GM12891 (cell line): Measurements from ENCODE around the gene STXBP6.

Source experiments
- DNase-seq: peaks from one replicate; pipeline ENCODE4 v3.0.0; 2011; ENCODE audit warnings: low spot score; ENCODE audit not compliant: insufficient read length
- FAIRE-seq: peaks from 2 replicates; lab custom pipeline; 2011; peaks lifted over from hg19 to GRCh38; lab: Jason Lieb, UNC
- PAX5 ChIP-seq: IDR thresholded peaks from 2 replicates; pipeline ENCODE4 v1.6.1; 2011; ENCODE audit warnings: low read length, moderate library complexity, mild to moderate bottlenecking; ENCODE audit not compliant: insufficient read depth, severe bottlenecking
- POLR2A ChIP-seq: IDR thresholded peaks from 2 replicates; pipeline ENCODE4 v1.6.1; 2011; ENCODE audit warnings: low read depth, low read length, control low read depth
- POLR2AphosphoS5 ChIP-seq: IDR thresholded peaks from 2 replicates; pipeline ENCODE4 v1.6.1; 2011; ENCODE audit warnings: low read depth, low read length, control low read depth
- POU2F2 ChIP-seq: IDR thresholded peaks from 2 replicates; pipeline ENCODE4 v1.6.1; 2011; ENCODE audit warnings: low read depth, mild to moderate bottlenecking, control low read depth, low read length, moderate library complexity
- SPI1 ChIP-seq: IDR thresholded peaks from 2 replicates; pipeline ENCODE4 v1.6.1; 2011; ENCODE audit warnings: low read depth, low read length, control low read depth
- TAF1 ChIP-seq: IDR thresholded peaks from 2 replicates; pipeline ENCODE4 v1.6.1; 2011; ENCODE audit warnings: low read depth, low read length, control low read depth

The STXBP6 gene

GRCh38 chr14:24849471-24849870, 200.5 kb downstream of the STXBP6 start:
- TF ChIP-seq POLR2A (no peak), SPI1 (no peak), TAF1 (no peak), POLR2AphosphoS5 (no peak)
- no peak for FAIRE-seq
- DNase-seq = no peak

- no peak for TF ChIP-seq POLR2A
- DNase-seq (no peak), FAIRE-seq (no peak)
Observed at GRCh38 chr14:24848102-24848790, 201.7 kb downstream of the STXBP6 start.

- FAIRE-seq (no peak), DNase-seq (no peak)
- TF ChIP-seq POLR2A (no peak), POLR2AphosphoS5 (no peak), SPI1 (no peak), TAF1 (no peak), PAX5 (no peak), POU2F2 (no peak)
Observed at GRCh38 chr14:24847568-24848095, 202.3 kb downstream of the STXBP6 start.

- DNase-seq = no peak
- TF ChIP-seq POLR2AphosphoS5 (no peak), SPI1 (no peak), PAX5 (no peak), POLR2A (no peak), TAF1 (no peak), POU2F2 (no peak)
- FAIRE-seq = no peak
Observed at GRCh38 chr14:24846261-24846660, 203.7 kb downstream of the STXBP6 start.

- DNase-seq (no peak), FAIRE-seq (no peak)
- TF ChIP-seq TAF1 (no peak), POLR2AphosphoS5 (no peak), SPI1 (no peak), POU2F2 (no peak), POLR2A (no peak), PAX5 (no peak)
Observed at GRCh38 chr14:24845851-24846250, 204.1 kb downstream of the STXBP6 start.

- TF ChIP-seq PAX5 (no peak), TAF1 (no peak), SPI1 (no peak), POLR2A (no peak), POU2F2 (no peak), POLR2AphosphoS5 (no peak)
- DNase-seq (no peak), FAIRE-seq (no peak)
Observed at GRCh38 chr14:24844011-24844410, 205.9 kb downstream of the STXBP6 start.

- FAIRE-seq = no peak
- TF ChIP-seq SPI1 = peak; percentile 95
- TF ChIP-seq TAF1 = no peak
- no peak for DNase-seq
Observed at GRCh38 chr14:24843494-24843893, 206.5 kb downstream of the STXBP6 start.

GRCh38 chr14:24840204-24840893, 209.6 kb downstream of the STXBP6 start:
- no peak for FAIRE-seq

GRCh38 chr14:24839617-24840203, 210.2 kb downstream of the STXBP6 start:
- DNase-seq = no peak
- no peak for TF ChIP-seq SPI1
- no peak for TF ChIP-seq TAF1
- TF ChIP-seq POLR2AphosphoS5 = no peak
- TF ChIP-seq POU2F2 = no peak
- no peak for TF ChIP-seq POLR2A
- no peak for TF ChIP-seq PAX5
- FAIRE-seq = no peak

More at GRCh38 chr14:24840204-24840893, 209.6 kb downstream of the STXBP6 start:
- no peak for DNase-seq
- TF ChIP-seq POLR2A (no peak), PAX5 (no peak), POLR2AphosphoS5 (no peak)

GRCh38 chr14:24838945-24839616, 210.9 kb downstream of the STXBP6 start:
- no peak for DNase-seq
- TF ChIP-seq POLR2A = no peak
- TF ChIP-seq TAF1 = no peak
- no peak for TF ChIP-seq PAX5
- TF ChIP-seq SPI1 = no peak
- TF ChIP-seq POLR2AphosphoS5 = no peak
- no peak for TF ChIP-seq POU2F2
- FAIRE-seq = no peak
